Renal cortical epithelial cell (primary cell): Measurements from ENCODE around the gene UBA1. TPM values are rescaled to one million over a fixed set of nuclear protein-coding genes. Genes with fewer than 3 reads are reported as not detected.

Experiments used
- DNase-seq: peaks from one replicate; pipeline ENCODE4 v3.0.0-alpha.2; 2011; ENCODE audit warnings: low read depth
- total RNA-seq: library from RNA; depleted of rRNA; stranded (reverse); fragments of >200 nt; gene quantifications from 2 replicates; pipeline ENCODE4 v1.2.3, GENCODE V29; 2014

Gene UBA1
- total RNA-seq, result 150 and 280 TPM in 2 replicates

GRCh38 chrX:47193475-47194193 is at the start of gene UBA1:
Gene UBA1 (plus strand): TSS chrX:47193829. CDS start chrX:47198803, 4,974 bp downstream.
- peak; percentile 92 for DNase-seq

- DNase-seq, result no peak
Observed at GRCh38 chrX:47143894-47144625, 49.6 kb upstream of the UBA1 start.

GRCh38 chrX:47144626-47145394 is 48.8 kb upstream of the UBA1 start, which contains the start of the genes NDUFB11 and RBM10:
Gene NDUFB11 (minus strand): TSS chrX:47144702. CDS start chrX:47144679, 23 bp downstream.
Gene RBM10 (plus strand): TSS chrX:47145221. CDS start chrX:47147482, 2,261 bp downstream.
- DNase-seq, result peak; percentile 84

GRCh38 chrX:47145395-47146120 is 48.1 kb upstream of the UBA1 start:
- DNase-seq, result no peak

GRCh38 chrX:47146121-47146935 is 47.3 kb upstream of the UBA1 start:
- no peak for DNase-seq

GRCh38 chrX:47146936-47147859 is 46.4 kb upstream of the UBA1 start:
- DNase-seq, result no peak

- no peak for DNase-seq
Observed at GRCh38 chrX:47148946-47149345, 44.7 kb upstream of the UBA1 start.

- no peak for DNase-seq
Observed at GRCh38 chrX:47151435-47151834, 42.2 kb upstream of the UBA1 start.

- DNase-seq, result no peak
Observed at GRCh38 chrX:47156611-47157520, 36.8 kb upstream of the UBA1 start.

GRCh38 chrX:47158131-47158530 is 35.5 kb upstream of the UBA1 start:
- DNase-seq, result no peak

- no peak for DNase-seq
Observed at GRCh38 chrX:47158781-47159180, 34.8 kb upstream of the UBA1 start.

GRCh38 chrX:47160781-47161180 is 32.8 kb upstream of the UBA1 start:
- no peak for DNase-seq

- DNase-seq, result no peak
Observed at GRCh38 chrX:47162927-47163583, 30.6 kb upstream of the UBA1 start.

- no peak for DNase-seq
Observed at GRCh38 chrX:47164420-47164819, 29.2 kb upstream of the UBA1 start.

- peak; percentile 57 for DNase-seq
Observed at GRCh38 chrX:47166126-47166525, 27.5 kb upstream of the UBA1 start.

GRCh38 chrX:47168495-47169073 is 25.0 kb upstream of the UBA1 start:
- DNase-seq, result no peak

GRCh38 chrX:47169273-47169672 is 24.4 kb upstream of the UBA1 start:
- DNase-seq, result no peak
